OCI-LY3 (cell line): ENCODE data around the gene SRPK1.

Experiments
- EZH2phosphoT487 ChIP-seq: fragments of 200-600 bp; shearing (Covaris generic); IDR thresholded peaks from 2 replicates; pipeline ENCODE4 v1.6.1; 2018; ENCODE audit warnings: antibody characterized with exemption, mixed run types, low read depth
- TF ChIP-seq, protein P1 (sequence below): fragments of 200-600, 300-600 bp; sonication (generic); IDR thresholded peaks from 2 replicates; pipeline ENCODE4 v1.5.1; 2014; ENCODE audit warnings: antibody characterized with exemption, low read length, low read depth

DNA sequence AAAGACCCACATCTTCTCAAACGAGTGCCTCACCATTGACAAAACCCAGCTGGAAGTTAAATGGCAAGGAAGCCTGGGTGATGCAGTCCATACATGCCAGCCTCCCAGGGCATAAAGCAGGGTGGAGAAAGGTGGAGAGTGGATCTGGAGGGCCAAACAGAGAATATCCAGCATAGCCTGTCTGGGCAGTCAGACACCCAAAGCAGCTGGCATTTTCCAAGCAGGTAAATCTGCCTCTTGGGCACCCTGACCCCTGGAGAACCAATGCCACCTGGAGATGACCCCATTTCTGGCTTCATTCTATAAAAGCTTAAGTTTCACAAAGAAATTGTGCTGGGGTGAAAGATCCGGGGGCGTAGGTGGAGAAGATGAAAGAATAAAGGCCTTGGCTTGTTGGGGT lies 5.1 kb upstream of the SRPK1 start:
- TF ChIP-seq, protein P1, sequence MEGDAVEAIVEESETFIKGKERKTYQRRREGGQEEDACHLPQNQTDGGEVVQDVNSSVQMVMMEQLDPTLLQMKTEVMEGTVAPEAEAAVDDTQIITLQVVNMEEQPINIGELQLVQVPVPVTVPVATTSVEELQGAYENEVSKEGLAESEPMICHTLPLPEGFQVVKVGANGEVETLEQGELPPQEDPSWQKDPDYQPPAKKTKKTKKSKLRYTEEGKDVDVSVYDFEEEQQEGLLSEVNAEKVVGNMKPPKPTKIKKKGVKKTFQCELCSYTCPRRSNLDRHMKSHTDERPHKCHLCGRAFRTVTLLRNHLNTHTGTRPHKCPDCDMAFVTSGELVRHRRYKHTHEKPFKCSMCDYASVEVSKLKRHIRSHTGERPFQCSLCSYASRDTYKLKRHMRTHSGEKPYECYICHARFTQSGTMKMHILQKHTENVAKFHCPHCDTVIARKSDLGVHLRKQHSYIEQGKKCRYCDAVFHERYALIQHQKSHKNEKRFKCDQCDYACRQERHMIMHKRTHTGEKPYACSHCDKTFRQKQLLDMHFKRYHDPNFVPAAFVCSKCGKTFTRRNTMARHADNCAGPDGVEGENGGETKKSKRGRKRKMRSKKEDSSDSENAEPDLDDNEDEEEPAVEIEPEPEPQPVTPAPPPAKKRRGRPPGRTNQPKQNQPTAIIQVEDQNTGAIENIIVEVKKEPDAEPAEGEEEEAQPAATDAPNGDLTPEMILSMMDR = no peak
- TF ChIP-seq EZH2phosphoT487 = no peak
